Measurements from ENCODE around the gene TRPC6.
"Not testable (repeated sequence)": the region's sequence is repeated elsewhere in the genome, so short reads cannot be mapped to it uniquely, and the experiment has no call there.

Gene TRPC6

DNA sequence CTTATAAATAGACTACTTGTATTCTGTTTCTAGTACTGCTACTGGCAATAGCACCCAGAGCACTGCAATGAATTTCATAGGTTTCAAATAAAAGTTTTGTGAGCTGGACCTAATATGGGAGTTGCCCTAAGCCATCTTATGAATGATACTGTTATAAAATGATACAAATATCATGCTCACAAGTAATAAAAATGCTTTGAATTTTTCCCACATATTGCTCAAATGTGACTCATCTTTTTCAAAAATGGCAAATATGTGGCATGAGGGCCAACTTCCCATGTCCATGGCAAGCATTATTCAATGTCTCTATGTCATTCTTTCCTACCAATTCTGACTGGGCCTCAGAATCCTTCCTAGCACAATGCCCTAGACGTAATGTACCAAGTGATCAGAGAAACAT, 137.6 kb downstream of the TRPC6 start:
- no peak for DNase-seq

GRCh38 chr11:101445761-101446160, 138.0 kb downstream of the TRPC6 start:
- DNase-seq, result no peak

DNA sequence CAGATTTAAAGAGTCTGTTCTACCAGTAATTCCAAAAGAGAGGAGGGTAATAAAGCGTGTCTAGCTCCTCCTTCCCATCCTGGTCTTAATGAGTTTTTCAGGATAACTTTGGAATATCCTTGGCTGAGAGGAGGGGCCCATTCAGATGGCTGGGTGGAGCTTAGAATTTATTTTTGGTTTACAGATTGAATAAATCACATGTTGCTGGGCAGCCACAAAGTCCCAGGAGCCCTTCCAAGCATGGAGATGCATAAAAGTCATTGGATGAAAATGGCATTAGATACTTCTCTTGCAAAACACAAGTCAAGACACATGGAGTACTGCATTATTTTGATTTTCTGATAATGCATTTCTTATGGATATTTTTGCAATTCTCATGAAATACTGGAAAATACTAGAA, 139.0 kb downstream of the TRPC6 start:
- DNase-seq, result no peak

- DNase-seq, result no peak
Observed at GRCh38 chr11:101444164-101444563, 139.6 kb downstream of the TRPC6 start.

DNA sequence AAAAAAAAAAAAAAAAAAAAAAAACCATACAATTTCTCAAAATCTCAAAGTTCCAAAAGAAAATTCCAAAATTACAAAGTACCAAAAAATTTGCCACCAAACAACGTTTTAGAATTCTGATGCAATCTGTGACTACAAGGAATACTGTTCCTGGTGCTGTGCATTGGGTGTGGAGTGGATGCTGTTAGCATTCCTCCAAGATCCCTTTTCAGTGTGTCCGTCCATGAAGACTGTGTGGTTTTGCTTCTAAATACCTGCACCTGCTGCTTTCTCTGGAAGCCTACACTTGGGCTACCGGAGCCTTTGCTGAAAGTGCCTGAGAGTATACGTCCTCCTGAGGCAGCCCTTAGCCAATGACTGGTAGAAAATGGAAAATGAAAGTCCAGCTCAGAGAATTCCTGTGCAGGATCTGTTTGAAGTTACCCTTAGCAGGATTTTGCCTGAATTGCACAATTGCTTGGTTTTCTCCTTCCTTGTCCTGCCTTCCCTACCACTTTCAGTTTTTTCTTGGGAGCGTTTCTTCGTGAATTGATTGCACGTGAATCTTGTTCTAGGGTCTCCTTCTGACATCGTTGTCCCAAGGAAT, 140.8 kb downstream of the TRPC6 start:
- no peak for DNase-seq

- no peak for DNase-seq
Observed at GRCh38 chr11:101442171-101442570, 141.6 kb downstream of the TRPC6 start.

GRCh38 chr11:101441747-101442146, 142.1 kb downstream of the TRPC6 start:
- DNase-seq, result no peak

- no peak for DNase-seq
Observed at GRCh38 chr11:101439488-101439887, 144.3 kb downstream of the TRPC6 start.

DNA sequence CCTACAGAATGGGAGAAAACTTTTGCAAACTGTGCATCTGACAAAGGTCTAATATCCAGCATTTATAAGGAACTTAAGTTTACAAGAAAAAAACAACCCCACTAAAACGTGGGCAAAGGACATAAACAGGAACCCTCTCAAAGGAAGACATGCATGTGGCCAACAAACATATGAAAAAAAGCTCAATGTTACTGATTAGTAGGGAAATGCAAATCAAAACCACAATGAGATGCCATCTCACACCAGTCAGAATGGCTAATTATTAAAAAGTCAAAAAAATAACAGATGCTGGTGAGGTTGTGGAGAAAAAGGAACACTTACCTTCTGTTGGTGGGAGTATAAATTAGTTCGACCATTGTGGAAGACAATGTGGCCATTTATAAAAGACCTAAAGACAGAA, 145.1 kb downstream of the TRPC6 start:
- DNase-seq, result not testable (repeated sequence)

- DNase-seq, result no peak
Observed at GRCh38 chr11:101438126-101438525, 145.7 kb downstream of the TRPC6 start.

- peak; percentile 16 for DNase-seq
Observed at GRCh38 chr11:101436511-101437142, 147.2 kb downstream of the TRPC6 start.

DNA sequence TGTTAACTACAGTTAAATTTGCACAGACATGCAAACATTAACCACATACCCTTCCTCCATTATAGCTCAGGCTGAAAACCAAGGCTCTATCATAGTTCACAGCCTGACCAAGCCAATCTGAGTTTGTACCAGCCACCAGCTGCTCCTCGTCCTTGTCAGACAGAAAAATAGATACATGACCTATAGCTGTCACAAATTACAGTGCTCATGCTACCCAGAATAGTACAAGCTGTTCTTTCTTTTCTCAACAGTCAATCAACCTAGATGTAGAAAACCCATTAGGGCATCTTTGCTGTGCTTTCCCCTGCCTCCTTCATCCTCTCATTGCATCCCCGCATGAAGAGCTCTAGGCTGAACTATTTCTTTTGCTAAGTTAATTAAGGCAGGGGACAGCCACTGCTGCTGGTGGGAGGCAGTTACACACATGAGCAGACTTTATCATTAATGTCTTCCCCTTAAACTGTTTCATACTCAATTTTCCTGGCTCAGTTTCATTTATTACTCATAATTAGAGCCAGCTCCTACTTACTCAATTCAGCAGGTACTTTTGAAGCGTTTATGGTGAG, 148.3 kb downstream of the TRPC6 start:
- no peak for DNase-seq

DNA sequence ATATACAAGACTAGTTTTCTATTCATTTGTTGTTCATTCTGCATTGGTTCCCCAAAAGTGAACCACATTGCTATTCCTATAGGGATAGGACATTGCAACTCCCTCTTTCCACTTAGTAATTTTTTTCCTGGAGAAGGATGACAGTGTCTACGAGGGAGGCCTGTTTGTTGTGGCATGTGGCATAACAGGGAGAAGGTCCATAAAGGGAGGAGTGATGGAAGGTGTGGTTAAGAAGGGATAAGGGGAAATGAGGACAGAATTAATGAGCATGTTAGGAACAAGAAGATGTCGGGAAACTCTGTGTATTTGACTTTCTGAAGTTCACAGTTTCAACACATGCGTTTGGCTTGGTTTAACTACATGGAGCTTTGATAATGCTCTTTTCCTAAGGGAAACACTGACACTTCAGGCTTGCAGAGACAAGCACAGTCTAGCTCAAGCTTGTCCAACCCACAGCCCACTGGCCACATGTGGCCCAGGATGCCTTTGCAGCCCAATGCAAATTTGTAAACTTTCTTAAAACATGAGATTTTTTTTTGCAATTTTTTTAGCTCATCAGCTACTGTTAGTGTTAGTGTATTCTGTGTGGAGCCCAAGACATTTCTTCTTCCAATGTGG, 149.7 kb downstream of the TRPC6 start:
- DNase-seq, result no peak

DNA sequence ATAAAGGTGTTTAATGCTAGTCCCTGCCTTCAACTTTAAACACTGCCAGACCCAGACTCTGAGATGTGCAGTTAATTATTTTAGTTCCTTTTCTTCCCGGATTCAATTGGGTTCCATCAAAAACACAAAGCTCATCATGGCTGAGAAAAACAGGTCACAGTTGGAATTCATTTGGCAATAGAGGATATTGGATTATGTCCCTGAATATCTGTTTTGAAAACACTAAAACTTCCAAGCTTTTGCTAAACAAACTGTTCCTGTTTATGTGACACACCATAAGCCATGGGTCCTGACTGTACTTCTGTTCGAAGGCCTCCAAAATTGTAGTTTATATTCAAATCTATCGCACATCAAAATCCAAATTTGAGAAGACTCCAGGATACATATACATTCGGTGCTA, 150.7 kb downstream of the TRPC6 start:
- no peak for DNase-seq

- no peak for DNase-seq
Observed at GRCh38 chr11:101429703-101430540, 153.9 kb downstream of the TRPC6 start.

- no peak for DNase-seq
Observed at GRCh38 chr11:101428918-101429317, 154.9 kb downstream of the TRPC6 start.

- no peak for DNase-seq
Observed at GRCh38 chr11:101407324-101407723, 176.5 kb downstream of the TRPC6 start.

All from activated CD4-positive, alpha-beta T cell treated with anti-CD3 and anti-CD28 coated beads for 48 hours (primary cell).